Endothelial cell of umbilical vein (primary cell): ENCODE results near the gene PTGFRN.

Experiments
- CTCF ChIP-seq, 2 donors: IDR thresholded peaks; 1 replicate in 1 of 2; 2 replicates in 1 of 2; pipeline ENCODE4 v1.5.1; 2011; ENCODE audit warnings: low read length in 2 of 2, mild to moderate bottlenecking in 2 of 2, moderate library complexity in 2 of 2, control low read depth in 1 of 2, inconsistent platforms in 1 of 2, low read depth in 1 of 2; ENCODE audit not compliant: insufficient read depth in 1 of 2; ENCODE audit errors: extremely low read depth in 1 of 2
- EZH2 ChIP-seq: IDR thresholded peaks from 2 replicates; pipeline ENCODE4 v1.6.1; 2012; ENCODE audit warnings: borderline replicate concordance, low read depth, mild to moderate bottlenecking, moderate library complexity, low read length, inconsistent platforms; ENCODE audit not compliant: severe bottlenecking
- FOS ChIP-seq: IDR thresholded peaks from 2 replicates; pipeline ENCODE4 v1.6.1; 2011; ENCODE audit warnings: mild to moderate bottlenecking, low read length, moderate library complexity, borderline replicate concordance; ENCODE audit not compliant: insufficient read depth
- MAX ChIP-seq: IDR thresholded peaks from 2 replicates; pipeline ENCODE4 v1.6.1; 2011; ENCODE audit not compliant: insufficient read depth, insufficient read length
- POLR2A ChIP-seq: IDR thresholded peaks from 2 replicates; pipeline ENCODE4 v1.6.1; 2012; ENCODE audit warnings: low read depth, mild to moderate bottlenecking, control low read depth, low read length
- POLR2AphosphoS5 ChIP-seq: IDR thresholded peaks from 2 replicates; pipeline ENCODE4 v1.6.1; 2012; ENCODE audit warnings: low read depth, mild to moderate bottlenecking, control low read depth, low read length, moderate library complexity; ENCODE audit not compliant: insufficient read depth

GRCh38 chr1:117032681-117033539, 123.2 kb downstream of the PTGFRN start:
- TF ChIP-seq POLR2A (no peak), MAX (no peak), CTCF (IDR thresholded peaks at IDR 0.05; ENCODE audit: extremely low read depth in 1 of 2, insufficient read depth in 1 of 2, low read depth in 1 of 2, low read length in 2 of 2) (no peak), EZH2 (no peak), POLR2AphosphoS5 (no peak), FOS (no peak)
